ENCODE measurements around the gene CYP2W1.
"Not testable (repeated sequence)": the region's sequence is repeated elsewhere in the genome, so short reads cannot be mapped to it uniquely, and the experiment has no call there.

Gene CYP2W1

DNA sequence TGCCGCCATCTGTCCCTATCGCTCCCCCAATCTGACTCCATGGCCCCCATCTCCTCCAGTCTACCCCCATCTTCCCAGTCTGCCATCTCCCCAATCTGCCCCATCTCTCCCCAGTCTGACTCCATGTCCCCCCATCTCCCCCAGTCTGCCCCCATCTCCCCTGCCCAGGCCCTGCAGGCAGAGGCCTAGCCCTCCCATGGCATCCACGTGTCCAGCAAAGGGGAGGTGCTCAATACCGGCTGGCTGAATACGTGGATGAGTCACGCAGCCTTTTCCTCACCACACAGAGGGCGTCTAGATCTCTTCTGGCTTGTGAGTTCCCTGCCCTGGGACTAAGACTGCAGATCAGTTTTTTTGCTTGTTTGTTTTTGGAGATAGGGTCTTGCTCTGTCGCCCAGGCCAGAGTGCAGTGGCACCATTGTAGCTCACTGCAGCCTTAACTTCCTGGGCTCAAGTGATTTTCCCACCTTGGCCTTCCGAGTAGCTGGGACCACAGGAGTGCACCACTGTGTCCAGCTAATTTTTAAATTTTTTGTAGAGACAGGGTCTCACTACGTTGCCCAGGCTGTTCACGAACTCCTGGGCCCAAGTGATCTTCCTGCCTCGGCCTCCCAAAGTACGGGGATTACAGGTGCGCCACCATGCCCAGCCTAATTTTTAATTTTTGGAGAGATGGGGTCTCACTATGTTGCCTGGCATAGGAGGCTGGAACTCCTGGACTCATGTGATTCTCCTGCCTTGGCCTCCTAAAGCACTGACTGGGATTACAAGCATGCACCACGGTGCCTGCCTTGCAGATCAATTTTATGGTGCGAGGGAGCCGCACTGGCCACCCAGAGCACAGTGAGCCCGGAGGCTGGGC is 46.0 kb downstream of the CYP2W1 start:
- DNase-seq (ENCODE audit: low read depth), result peak; percentile 87

DNA sequence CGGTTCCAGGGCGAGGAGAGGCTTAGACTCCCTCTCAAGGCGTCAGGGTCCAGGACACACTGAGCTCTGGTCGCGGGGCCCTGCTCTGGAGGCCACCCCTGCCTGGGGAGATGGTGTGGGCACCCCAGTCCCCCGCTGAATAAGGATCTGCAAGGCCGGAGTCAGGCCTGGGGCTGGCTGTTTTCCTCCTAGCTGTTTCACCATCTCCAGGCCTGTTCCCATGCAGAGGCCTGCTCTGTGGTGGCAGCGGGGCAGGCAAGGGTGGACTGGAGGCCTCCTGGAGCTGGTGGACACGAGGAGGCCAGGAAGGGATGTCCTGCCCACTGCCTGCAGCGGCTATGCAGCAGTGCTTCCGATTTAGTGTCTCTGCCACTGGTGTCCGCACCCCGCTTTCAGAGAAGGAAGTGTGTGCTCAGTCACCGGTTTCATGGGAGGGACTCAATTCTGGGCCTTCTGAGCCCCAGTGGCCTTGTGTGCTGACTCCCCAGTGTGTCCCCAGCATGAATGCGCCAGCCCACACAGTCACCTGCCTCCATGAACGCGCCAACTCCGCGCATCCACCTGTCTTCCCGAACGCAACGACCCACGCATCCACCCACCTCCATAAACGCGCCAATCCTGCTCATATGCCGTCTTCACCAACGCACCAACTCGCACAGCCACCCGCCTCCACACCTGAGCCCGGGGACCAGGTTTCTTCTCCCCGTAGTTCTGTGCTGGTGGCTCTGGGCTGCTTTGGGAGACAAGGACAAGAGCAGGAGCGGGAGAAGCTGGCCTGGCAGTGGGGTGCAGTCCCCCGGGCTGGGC is 46.9 kb downstream of the CYP2W1 start:
- no peak for DNase-seq (ENCODE audit: low read depth)

DNA sequence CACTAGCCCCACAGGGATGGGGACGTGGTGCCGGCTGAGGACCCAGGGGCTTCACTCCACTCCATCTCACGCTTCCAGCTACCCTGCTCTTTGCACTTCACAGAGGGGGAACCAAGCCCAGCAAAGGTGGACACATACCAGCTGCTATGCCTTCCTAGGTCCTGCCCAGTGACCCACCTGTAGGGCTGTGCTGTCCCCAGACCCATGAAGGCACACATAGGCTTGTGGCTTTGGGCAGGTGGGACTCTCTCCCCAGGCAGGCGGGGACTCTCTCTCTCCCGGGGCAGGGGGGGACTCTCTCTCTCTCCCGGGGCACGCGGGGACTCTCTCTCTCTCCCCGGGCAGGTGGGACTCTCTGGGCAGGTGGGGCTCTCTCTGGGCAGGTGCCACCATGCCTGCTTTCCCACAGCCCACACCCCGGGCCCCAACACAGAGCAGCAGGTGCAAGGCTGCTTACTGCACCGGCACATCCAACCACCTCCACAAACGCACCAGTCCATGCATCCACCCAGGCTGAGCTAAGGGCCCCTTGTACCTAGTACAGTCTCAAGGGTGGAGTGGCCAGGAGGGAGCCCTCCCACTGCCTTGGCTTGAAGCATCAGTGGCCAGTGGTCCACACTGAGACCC is 47.6 kb downstream of the CYP2W1 start:
- no peak for DNase-seq (ENCODE audit: low read depth)

DNA sequence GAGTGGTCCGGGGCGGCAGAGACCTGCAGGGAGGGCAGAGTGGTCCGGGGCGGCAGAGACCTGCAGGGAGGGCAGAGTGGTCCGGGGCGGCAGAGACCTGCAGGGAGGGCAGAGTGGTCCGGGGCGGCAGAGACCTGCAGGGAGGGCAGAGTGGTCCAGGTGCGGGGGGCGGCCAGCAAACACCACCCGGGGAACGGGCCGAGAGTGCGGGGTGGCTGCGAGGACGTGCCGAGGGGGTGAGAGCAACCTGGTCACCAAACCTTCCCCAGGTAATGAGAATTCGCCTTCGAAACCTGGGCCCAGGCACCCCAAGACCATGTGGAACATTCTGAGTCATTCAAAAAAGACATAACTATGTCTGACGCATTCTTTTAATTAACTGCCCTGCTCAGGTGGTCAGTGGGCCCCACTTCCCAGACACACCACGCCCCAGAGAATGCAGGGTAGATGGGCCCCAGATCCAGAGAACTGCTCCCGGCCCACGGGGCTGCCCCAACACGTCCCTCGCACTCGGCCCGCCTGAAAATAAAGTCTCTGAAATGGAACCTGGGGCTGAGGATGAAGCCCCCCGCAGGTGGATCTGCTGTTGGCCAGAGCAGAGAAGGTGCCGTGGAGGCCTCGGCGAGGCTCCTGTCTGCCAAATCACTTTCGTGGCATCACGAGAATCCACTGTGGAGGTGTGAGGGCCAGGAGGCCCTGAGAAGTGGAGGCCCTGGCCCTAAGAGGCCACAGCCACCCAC is 48.9 kb downstream of the CYP2W1 start:
- DNase-seq (ENCODE audit: low read depth), result no peak

DNA sequence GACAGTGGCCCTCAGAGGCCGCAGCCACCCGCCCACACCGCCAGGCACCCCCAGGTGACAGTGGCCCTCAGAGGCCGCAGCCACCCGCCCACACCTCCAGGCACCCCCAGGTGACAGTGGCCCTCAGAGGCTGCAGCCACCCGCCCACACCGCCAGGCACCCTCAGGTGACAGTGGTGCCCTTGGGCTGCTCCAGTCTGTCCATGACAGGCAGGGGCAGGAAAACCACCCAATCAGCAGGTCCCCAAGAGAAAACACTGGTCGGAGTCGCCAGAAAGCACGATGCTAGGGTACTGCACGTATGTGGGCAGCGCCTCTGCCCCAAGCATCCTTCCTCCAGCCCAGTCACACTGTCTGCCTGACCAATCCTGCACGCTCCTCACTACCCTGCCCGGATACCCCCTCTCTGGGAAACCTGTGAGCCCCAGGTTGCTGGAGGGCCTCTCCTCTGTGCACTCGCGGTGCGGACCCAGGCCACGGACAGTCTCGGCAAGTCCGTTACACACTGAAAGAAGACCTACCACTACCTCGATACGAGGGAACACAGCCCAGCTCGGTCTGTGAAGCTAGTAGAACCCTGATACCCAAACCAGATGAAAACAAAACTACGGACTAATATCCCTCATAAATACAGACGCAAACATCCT is 49.7 kb downstream of the CYP2W1 start:
- DNase-seq (ENCODE audit: low read depth), result no peak

DNA sequence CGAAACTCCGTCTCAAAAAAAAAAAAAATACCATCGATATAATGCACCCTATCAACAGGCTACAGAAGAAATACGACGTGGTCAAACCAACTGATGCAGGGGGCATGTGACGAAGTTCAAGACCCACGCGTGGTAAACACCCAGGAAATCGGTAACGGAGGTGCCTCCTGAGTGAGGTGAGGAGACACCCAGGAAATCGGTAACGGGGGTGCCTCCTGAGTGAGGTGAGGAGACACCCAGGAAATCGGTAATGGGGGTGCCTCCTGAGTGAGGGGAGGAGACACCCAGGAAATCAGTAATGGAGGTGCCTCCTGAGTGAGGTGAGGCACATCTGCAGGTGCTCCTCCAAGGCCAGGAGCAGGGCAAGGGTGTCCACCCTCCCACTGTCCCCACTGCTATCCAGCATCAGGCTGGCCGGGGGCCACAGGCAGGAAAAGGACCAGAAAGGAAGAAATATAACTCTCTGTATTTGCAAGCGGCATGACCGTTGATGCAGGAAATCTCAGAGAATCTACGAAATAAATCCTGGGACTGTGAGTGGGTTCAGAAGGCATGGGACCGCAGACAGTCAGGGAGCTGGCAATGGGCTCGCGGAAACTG is 50.7 kb downstream of the CYP2W1 start:
- DNase-seq (ENCODE audit: low read depth), result no peak

DNA sequence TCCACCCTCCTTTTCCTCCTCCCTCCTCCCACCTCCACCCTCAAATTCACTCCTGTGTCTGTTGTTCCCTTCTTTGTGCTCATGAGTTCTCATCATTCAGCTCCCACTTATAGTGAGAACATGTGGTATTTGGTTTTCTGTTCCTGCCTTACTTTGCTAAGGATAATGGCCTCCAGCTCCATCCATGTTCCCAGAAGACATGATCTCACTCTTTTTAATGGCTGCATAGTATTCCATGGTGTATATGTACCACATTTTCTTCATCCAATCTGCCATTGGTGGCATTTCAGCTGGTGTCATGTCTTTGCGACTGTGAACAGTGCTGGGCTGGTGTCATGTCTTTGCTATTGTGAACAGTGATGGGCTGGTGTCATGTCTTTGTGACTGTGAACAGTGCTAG is 51.8 kb downstream of the CYP2W1 start:
- DNase-seq (ENCODE audit: low read depth), result not testable (repeated sequence)

DNA sequence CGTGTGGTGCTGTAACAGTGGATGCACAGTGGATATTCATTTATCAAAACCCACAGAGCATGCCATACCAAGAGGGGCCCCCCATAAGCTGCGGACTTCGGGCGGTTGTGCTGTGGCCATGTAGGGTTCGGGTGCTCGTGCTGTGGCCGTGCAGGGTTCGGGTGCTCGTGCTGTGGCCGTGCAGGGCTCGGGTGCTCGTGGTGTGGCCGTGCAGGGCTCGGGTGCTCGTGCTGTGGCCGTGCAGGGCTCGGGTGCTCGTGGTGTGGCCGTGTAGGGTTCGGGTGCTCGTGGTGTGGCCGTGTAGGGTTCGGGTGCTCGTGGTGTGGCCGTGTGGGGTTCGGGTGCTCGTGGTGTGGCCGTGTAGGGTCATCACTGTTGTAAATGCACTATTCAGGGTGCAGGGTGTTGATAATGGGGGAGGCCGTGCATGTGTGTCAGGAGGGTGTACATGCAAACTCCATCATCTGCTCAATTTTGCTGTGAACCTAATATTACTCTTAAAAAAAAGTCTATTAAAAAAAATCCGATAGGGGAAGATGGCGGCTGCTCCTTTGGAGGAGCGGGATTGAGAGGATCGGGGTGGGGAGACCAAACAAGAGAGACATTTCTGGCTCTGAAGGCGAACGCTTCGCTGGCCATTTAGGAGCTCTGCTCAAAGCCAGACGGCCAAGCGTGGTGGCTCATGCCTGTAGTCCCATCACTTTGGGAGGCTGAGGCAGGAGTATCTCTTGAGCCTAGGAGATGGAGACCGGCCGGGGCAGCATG is 53.4 kb downstream of the CYP2W1 start:
- DNase-seq (ENCODE audit: low read depth), result not testable (repeated sequence)
